G401 (cell line): ENCODE measurements around the gene ZNF814. TPM values are rescaled to one million over a fixed set of nuclear protein-coding genes. Genes with fewer than 3 reads are reported as not detected.
A peak's percentile ranks its signal among the peaks of the same experiment; 100 is the strongest.
"Not testable (repeated sequence)": the region's sequence is repeated elsewhere in the genome, so short reads cannot be mapped to it uniquely, and the experiment has no call there.

Source experiments
- DNase-seq: peaks from one replicate; pipeline ENCODE4 v3.0.0-alpha.2; 2015; ENCODE audit warnings: low spot score
- in situ Hi-C: cut with HindIII; loops from 2 replicates; pipeline ENCODE4 v1.10.0; 2016; ENCODE audit warnings: low sequenced_read_pairs, mixed read lengths
- total RNA-seq: library from RNA; depleted of rRNA; stranded (reverse); fragments of >200 nt; shearing (Covaris generic); gene quantifications from 2 replicates; pipeline ENCODE4 v1.2.3, GENCODE V29; 2014

Gene ZNF814
- total RNA-seq, 1 experiment from 2014 or later = 2.0 TPM

DNA sequence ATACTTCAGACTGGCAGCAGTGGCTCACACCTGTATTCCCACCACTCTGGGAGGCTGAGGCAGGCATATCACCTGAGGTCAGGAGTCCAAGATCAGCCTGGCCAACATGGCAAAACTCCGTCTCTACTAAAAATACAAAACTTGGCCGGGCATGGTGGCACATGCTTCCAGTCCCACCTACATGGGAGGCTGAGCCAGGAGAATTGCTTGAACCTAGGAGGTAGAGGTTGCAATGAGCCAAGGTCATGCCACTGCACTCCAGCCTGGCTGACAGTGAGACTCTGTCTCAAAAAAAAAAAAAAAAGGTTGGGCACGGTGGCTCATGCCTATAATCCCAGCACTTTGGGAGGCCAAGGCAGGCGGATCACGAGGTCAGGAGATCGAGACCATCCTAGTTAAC lies 19.2 kb downstream of the ZNF814 start:
- DNase-seq, in situ Hi-C loops: not testable (repeated sequence)

DNA sequence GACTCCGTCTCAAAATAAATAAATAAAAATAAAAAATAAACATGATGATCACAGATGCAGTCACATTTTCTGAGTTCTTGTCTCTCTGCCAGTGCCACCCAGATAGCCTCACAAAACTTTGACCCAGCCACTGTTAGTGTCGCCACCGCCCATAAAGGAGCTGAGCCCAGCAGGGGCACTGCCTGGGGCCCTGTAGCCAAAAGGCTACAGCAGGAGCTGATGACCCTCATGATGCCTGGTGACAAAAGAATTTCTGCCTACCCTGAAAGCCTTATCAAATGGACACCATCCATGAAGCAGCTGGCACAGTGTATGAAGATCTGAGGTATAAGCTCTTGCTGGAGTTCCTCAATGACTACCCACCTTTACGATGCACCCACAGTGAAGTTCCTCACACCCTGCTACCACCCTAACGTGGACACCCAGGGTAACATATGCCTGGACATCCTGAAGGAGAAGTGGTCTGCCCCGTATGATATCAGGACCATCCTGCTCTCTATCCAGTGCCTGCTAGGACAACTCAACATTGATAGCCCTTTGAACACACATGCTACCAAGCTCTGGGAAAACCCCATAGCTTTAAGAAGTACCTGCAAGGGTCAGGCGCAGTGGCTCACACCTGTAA lies 20.9 kb downstream of the ZNF814 start:
- no peak for DNase-seq
- in situ Hi-C loops = no loop called here

DNA sequence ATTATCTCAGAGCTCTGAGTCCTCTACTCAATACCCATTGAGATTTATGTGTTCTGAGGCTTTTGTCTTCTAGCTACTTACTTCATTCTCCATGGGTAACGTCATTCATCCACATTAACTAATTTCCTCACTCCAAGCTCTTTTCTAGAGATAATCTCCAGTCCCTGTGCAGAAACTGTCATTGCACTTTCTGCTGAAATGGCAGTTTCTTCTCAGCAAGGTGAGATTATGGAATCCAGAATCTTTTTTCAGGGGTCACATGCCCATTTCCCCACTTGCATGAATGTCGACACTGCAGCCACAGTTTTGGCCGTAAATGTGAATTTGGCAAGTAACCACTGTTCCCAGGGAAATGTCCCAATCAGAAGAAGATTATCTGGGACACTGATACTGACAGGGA lies 26.5 kb downstream of the ZNF814 start:
- in situ Hi-C loops, DNase-seq: not testable (repeated sequence)

DNA sequence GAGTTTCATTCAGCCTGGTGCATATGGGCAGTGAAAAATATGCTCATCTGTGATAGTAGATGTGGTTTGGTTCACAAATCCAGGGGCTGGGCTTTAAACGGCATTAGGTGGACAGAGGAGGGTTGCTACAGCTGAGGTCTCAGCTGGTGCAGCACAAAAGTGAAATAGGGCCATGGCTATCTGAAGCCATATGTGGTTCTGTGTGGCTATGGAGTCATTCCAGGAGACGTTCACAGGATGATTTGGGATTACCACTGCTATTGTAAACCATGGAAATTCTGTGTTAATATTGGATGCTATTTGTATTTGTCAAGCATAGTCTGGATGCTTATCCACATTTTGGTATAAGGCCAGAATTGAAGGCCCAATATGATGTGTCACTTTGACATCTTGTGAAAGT lies 34.7 kb downstream of the ZNF814 start:
- DNase-seq, in situ Hi-C loops: not testable (repeated sequence)

DNA sequence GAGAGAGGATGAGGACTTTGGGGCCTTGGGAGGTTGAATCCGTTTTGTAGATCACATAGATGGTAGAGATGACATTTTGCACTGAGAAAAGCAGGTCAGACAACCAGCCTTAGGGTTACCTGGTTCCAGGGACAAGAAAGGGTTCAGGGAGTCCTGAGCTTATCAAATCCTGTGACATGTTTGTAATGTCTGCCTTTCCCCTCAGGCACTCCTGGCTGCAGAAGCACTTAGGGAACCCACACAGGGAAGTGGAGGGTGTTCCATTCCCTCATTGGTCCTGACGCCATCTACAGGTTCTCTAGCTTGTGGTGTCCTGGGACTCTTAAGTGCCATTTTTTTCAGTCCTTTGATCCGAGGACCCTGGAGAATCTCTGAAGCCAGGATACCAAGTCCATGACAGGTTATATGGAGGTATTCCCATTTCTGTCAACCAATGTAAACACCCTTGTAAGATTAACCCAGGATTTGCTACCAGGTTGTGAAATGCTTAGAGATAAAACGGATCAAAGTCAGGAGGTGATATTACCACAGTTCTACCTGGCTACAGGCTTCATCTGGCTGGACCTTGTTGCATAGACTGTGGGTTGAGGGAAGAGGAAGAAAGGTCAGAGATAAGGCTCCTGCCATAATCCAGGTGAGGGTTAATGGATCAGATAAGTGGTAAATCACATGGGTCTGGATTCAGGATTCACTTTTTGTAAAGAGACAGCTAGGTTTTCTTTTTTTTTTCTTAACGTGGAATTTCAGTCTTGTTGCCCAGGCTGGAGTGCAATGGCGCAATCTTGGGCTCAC lies 36.8 kb downstream of the ZNF814 start:
- DNase-seq, in situ Hi-C loops: not testable (repeated sequence)

DNA sequence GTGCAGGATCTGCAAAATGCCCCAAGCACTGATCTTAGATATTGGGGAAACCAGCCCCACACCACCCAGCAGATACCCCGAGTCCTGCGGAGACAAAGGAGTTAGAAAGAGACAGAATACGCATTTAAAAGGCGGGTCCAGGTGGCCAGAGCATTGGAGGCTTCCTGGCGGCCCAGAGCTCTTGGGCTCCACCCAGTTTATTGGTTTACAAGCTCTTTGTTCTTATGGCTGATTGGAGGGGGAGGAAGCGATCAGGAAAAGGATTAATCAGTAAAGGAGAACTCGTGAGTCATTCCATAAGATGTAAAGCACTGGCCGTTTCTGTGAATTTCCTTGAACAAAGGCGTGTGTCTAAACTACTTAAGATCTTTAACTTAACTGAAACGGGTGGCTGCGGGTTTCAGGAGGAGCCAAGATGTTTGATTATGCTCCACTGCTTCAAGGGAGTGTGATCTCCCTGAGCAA lies 38.3 kb downstream of the ZNF814 start:
- in situ Hi-C loops = no loop called here
- no peak for DNase-seq

DNA sequence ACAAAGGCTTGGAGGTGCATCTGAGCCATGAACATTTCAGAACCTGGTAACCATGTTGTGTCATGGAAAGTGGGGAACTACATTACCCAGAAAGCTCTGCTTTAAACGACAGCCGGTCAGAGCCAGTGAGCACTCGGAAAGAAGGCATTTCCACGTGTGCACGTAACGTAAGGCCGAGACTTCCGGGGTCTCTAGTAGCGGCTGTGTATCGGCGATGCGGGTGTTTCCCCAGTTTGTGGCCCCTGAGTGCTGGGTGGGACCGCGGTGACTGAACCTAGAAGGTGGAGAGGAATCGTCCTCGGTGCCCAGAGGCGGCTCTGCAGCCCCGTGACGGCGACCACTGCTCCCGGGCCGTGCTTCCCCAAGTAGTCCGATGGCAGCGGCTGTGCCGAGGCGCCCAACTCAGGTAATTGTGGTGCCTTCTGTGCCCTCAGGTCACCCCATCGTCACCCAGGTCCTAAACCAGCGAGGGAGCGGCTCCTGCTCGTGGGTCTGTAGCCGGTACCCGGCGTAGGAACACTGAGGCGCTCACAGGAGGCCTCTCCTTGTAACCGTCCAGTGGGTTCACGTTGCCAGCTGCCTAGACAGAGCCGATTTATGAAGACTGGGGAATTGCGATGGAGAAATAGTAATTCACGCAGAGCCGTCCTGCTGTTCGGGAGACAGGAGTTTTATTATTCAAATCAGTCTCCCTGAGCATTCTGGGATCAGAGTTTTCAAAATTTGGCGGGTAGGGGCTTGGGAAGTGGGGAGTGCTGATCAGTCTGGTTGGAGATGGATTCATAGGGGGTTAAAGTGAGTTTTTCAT lies 39.0 kb downstream of the ZNF814 start, which contains the start of gene ZNF587:
ZNF587 (plus strand) TSS at position 194 of the 808 bp plus-strand sequence; CDS start at position 374, 180 bp downstream.
- in situ Hi-C loops = not testable (repeated sequence)
- peak; percentile 91 for DNase-seq

DNA sequence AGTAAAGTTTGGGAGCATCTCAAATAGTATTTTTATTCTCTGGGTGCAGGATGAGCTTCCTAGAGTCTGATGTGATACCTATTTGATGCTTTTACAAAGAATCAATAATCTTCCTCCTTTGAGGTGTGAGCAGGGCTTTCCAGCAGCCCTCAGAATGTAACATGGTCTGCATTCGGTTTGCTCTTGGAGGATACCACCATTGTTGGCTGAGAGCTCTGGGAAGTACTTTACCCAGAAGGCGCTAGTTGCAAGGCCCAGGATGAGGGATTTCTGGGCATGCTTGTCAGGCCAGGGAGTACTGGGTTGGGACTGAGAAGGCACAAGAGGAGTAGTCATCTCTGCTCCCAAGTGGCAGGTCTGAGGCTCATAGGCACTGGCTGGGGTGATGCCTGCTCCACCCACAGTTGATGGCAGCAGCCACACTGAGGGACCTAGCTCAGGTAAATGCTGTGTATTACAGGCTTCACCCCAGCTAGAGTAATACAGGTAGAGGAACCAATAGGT lies 39.6 kb downstream of the ZNF814 start:
- peak; percentile 15 for DNase-seq
- in situ Hi-C loops = not testable (repeated sequence)

DNA sequence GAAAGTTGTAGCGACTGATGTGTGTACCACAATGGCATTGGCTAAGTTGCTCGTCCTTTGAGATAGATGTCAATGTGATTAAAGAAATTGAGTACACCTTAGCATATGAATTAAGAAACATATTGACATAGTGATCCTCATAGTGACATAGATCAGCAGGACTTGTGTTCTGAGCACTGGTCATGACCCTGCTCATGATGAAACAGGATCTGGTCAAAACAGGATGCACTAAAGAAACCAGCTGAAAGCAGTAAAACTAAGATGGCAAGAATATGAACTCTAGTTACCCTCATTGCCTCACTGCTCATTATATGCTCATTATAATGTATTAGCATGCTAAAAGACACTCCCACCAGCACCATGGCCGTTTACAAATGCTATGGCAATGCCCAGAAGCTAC lies 41.7 kb downstream of the ZNF814 start:
- DNase-seq, in situ Hi-C loops: not testable (repeated sequence)

DNA sequence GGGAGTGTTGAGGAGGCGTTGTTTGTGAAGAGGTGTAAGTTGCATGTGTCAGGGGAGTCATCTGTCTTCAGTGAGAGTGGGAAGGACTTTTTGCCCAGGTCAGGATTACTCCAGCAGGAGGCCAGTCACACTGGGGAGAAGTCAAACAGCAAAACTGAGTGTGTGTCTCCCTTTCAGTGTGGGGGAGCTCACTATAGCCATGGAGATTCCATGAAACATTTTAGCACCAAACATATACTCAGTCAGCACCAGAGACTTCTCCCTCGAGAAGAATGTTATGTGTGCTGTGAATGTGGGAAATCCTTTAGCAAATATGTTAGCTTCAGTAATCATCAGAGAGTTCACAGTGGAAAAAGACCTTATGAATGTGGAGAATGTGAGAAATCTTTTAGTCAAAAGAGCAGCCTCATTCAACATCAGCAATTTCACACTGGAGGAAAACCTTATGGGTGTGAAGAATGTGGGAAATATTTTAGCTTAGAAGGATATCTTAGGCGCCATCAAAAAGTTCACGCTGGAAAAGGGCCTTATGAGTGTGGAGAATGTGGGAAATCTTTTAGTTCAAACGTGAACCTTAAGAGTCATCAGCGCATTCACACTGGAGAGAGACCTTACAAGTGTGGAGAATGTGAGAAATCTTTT lies 47.6 kb downstream of the ZNF814 start:
- no peak for DNase-seq
- in situ Hi-C loops = no loop called here

DNA sequence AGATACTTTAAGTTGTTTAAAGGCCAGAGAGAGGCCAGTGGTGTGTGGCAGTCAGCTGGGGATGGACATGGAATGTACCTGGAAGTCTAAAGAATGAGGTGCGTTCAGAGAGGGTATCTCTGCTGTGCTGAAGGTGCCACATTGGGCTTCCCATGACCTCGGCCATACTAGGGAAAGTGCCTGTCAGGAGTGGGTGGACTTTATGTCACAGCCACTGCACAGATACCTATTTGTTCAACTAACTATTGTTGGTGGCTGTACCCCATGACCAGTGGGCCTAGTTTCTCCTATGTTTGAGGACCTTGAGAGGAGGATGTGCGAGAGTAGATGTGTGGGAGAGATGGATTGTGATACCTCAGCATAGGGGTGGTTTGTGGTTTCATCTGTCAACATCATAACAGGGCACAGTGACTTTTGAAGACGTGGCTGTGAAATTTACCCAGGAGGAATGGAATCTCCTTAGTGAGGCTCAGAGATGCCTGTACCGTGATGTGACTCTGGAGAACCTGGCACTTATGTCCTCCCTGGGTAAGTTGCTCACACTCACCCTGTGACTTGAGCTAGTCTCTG lies 50.1 kb downstream of the ZNF814 start:
- DNase-seq, in situ Hi-C loops: not testable (repeated sequence)

DNA sequence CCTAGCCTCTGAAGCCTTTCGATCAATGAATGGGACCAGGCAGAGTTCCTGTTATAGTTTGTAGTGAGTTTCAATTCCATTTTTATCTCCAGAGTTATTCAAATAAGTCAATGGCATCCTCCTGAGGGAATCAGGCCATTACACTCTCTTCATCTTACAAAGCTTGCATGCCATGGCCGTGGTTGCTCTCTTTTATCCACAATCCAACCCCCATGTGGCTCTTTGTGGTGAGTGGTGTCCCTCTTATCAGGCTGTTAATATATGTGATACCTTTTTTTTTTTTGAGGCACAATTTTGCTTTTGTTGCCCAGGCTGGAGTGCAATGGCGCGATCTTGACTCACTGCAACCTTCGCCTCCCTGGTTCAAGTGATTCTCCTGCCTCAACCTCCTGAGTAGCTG lies 51.8 kb downstream of the ZNF814 start:
- in situ Hi-C loops, DNase-seq: not testable (repeated sequence)

DNA sequence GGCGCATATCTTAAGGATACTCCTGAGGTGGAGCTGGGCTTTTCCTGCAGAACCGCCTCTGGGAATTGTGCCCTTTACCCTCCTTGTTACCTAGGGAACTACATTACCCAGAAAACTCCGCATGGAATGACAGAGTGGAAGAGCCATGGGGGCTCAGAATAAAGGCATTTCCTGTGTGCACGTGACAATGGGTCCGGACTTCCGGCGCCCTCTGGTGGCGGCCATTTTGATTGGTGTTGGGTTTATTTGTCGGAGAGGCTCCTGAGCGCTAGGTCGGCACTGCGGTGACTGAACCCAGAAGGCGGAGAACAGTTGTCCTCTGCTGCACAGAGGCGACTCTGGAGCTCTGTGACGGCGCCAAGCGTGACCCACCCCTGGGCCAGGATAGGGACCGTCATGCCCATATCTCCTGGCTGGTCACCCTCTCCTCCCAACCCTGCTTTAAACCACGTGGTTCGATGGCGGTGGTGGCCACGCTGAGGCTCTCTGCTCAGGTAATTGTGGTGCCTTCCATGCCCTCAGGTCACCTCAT lies 58.7 kb downstream of the ZNF814 start, which contains the start of gene ZNF587B:
ZNF587B (plus strand) TSS at position 229 of the 532 bp plus-strand sequence; CDS start at position 459, 230 bp downstream.
- in situ Hi-C loops = no loop called here
- peak; percentile 93 for DNase-seq

DNA sequence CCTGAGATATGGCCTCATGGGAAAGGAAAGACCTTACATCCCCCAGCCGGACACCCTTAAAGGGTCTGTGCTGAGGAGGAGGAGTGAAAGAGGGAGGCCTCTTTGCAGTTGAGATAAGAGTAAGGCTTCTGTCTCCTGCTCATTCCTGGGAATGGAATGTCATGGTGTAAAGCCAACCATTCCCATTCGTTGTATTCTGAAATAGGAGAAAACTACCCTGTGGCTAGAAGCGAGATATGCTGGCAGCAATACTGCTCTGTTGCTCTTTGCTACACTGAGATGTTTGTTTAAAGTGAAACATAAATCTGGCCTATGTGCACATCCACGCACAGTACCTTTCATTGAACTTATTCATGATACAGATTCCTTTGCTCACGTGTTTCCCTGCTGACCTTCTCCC lies 59.5 kb downstream of the ZNF814 start:
- in situ Hi-C loops = no loop called here
- no peak for DNase-seq

DNA sequence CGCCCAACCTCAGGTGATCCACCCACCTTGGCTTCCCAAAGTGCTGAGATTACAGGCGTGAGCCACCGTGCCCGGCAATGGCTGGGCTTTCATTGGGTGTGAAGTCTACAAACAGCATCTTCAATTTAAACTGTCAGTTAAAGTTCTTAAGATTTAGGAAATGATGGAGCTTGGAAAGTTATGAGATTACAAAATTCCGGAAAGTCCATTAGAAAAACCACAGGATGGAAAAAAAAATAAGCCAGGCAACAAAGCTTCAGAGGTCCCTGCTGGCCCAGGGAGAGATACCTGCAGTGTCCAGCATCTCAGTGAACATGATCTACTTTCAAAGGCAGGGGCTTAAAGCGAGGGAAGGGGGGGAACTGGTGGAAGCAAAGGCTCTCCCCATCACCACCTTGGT lies 63.3 kb downstream of the ZNF814 start:
- no peak for DNase-seq
- in situ Hi-C loops = no loop called here

DNA sequence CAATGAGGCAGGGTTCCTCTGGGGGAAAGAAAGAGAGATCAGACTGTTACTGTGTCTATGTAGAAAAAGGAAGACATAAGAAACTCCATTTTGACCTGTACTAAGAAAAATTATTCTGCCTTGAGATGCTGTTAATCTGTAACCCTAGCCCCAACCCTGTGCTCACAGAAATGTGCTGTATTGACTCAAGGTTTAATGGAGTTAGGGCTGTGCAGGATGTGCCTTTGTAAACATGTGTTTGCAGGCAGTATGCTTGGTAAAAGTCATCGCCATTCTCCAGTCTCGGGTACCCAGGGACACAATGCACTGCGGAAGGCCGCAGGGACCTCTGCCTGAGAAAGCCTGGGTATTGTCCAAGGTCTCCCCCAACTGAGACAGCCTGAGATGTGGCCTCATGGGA lies 65.2 kb downstream of the ZNF814 start:
- in situ Hi-C loops, DNase-seq: not testable (repeated sequence)

DNA sequence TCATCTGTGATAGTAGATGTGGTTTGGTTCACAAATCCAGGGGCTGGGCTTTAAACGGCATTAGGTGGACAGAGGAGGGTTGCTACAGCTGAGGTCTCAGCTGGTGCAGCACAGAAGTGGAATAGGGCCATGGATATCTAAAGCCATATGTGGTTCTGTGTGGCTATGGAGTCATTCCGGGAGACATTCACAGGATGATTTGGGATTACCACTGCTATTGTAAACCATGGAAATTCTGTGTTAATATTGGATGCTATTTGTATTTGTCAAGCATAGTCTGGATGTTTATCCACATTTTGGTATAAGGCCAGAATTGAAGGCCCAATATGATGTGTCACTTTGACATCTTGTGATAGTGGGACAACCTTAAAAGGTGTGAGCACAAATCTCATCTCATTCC lies 65.7 kb downstream of the ZNF814 start:
- in situ Hi-C loops, DNase-seq: not testable (repeated sequence)

DNA sequence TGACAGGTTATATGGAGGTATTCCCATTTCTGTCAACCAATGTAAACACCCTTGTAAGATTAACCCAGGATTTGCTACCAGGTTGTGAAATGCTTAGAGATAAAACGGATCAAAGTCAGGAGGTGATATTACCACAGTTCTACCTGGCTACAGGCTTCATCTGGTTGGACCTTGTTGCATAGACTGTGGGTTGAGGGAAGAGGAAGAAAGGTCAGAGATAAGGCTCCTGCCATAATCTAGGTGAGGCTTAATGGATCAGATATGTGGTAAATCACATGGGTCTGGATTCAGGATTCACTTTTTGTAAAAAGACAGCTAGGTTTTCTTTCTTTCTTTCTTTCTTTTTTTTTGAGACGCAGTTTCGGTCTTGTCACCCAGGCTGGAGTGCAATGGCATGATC lies 67.3 kb downstream of the ZNF814 start:
- DNase-seq, in situ Hi-C loops: not testable (repeated sequence)
